ENCODE measurements around the gene NADK. TPM values are rescaled to one million over a fixed set of nuclear protein-coding genes. Genes with fewer than 3 reads are reported as not detected.
A peak's percentile ranks its signal among the peaks of the same experiment; 100 is the strongest.

Gene NADK
- total RNA-seq, 2 donors from 2014 or later, result 26.5 to 51.5 TPM

DNA sequence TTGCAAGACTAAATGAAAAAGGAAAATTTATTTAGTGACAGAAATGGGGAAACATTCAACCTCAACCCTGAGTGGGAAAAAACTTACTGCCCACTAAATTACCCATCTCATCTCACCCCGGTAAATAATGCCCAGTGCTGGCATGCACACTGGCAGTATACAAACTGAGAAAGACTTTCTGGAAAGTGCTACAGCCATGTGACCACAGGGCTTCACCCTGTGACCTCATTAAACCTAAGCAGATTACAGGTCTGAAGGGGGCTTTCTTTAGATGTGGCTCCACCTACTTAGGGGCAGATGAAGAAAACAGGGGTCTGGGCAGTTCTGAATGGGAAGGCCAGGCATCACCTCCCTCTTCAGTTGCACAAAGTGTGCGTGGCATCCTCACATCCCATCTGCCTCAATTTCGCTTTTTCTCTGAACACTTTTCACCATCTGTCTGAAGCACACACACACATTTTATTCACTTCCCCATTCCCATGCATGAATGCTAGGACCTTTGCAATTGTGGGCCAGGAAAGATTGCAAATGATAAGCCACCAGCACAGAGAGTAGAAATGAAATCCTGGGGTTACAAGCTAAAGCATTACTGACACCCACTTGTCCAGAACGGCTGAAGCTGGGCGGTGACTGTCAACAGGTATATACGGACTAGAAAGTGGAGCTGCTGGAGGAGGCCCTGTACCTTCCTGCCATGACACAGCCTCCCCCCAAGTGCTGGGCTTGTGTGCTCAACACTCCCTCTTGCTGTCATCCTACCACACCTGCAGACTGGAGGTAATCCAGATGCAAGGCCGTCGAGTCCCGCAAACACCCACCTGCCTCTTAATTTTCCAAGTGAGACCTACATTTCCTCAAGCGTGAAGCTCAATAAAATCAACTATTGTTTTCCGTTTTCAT lies 2.7 kb downstream of the NADK start:
- peaks cover 18% of the 10 kb centered on the region for H3K36me3 ChIP-seq
- H3K9me3 ChIP-seq, result peaks cover 4 to 9% of the 10 kb centered on the region in 2 donors
- peak overlapping the region; percentile 95 for H3K27ac ChIP-seq
- H3K4me3 ChIP-seq, result no peak overlapping the region
- peaks cover 0 to 52% of the 10 kb centered on the region in 2 donors for H3K4me1 ChIP-seq
- H3K27me3 ChIP-seq, result no peaks in the 10 kb centered on the region
- TF ChIP-seq, protein P1, sequence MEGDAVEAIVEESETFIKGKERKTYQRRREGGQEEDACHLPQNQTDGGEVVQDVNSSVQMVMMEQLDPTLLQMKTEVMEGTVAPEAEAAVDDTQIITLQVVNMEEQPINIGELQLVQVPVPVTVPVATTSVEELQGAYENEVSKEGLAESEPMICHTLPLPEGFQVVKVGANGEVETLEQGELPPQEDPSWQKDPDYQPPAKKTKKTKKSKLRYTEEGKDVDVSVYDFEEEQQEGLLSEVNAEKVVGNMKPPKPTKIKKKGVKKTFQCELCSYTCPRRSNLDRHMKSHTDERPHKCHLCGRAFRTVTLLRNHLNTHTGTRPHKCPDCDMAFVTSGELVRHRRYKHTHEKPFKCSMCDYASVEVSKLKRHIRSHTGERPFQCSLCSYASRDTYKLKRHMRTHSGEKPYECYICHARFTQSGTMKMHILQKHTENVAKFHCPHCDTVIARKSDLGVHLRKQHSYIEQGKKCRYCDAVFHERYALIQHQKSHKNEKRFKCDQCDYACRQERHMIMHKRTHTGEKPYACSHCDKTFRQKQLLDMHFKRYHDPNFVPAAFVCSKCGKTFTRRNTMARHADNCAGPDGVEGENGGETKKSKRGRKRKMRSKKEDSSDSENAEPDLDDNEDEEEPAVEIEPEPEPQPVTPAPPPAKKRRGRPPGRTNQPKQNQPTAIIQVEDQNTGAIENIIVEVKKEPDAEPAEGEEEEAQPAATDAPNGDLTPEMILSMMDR (IDR thresholded peaks at IDR 0.05), result no peak
- no peak for DNase-seq (ENCODE audit: low spot score)

DNA sequence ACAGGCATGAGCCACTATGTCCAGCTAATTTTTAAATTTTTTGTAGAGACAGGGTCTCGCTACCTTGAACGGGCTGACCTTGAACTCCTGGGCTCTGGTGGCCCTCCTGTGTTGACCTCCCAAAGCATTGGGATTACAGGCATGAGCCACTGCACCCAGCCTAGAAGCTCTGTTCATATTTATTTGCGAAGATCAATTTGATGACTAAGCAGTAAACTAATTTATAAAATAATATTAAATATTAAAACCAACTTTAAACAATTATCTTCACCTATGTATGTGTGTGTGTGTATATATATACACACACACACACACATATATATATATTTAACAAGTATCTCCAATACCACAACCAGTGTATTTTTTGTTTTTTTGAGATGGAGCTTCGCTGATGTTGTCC lies 4.4 kb downstream of the NADK start:
- DNase-seq (ENCODE audit: low spot score), result no peak
- Histone ChIP-seq H3K9me3 (peaks cover 4 to 17% of the 10 kb centered on the region in 2 donors), H3K4me3 (no peak overlapping the region), H3K27ac (no peak overlapping the region), H3K36me3 (peaks cover 24% of the 10 kb centered on the region), H3K4me1 (peaks cover 0 to 38% of the 10 kb centered on the region in 2 donors), H3K27me3 (no peaks in the 10 kb centered on the region)
- TF ChIP-seq, protein P1 (IDR thresholded peaks at IDR 0.05), result no peak

DNA sequence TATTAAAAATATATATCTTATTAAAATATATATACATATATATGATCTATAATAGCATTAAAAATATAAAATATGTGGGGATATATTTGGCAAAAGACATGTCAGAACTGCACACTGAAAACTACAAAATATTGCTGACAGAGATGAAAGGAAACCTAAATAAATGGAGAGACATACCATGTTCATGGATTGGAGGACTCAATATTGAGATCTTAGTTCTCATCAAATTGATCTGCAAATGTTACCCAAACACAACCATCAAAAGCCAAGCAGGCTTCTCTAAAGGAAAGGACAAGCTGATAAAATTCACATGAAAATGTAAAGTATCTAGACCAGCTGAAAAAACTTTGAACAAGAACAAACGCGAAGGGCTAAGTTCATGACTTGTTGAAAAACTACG lies 7.2 kb downstream of the NADK start:
- H3K27me3 ChIP-seq, result no peaks in the 10 kb centered on the region
- peaks cover 24% of the 10 kb centered on the region for H3K36me3 ChIP-seq
- H3K4me3 ChIP-seq, result no peak overlapping the region

DNA sequence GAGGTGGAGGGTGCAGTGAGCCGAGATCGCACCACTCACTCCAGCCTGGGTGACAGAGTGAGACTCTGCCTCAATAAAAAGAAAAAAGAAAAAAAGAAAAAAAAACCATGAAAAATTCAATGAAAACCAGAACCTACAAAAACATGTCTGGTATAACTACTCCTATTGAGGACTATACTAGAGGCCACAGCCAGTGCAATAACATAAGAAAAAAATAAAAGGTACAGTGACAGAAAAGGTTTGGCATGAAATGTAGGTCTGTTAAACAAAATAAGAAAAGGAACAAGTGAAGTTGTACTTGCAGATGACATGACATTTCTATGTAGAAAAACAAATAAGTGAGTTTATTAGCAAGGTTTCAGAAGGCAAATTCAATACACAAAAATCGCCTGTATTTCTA lies 8.2 kb downstream of the NADK start:
- Histone ChIP-seq H3K4me1 (peaks cover 0 to 7% of the 10 kb centered on the region in 2 donors), H3K27ac (no peak overlapping the region), H3K9me3 (peaks cover 4 to 17% of the 10 kb centered on the region in 2 donors), H3K27me3 (no peaks in the 10 kb centered on the region), H3K36me3 (peaks cover 27% of the 10 kb centered on the region), H3K4me3 (no peak overlapping the region)
- TF ChIP-seq, protein P1 (IDR thresholded peaks at IDR 0.05), result no peak
- no peak for DNase-seq (ENCODE audit: low spot score)

More for the DNA sequence above, 7.2 kb downstream of the NADK start:
- TF ChIP-seq, protein P1 (IDR thresholded peaks at IDR 0.05), result no peak
- H3K9me3 ChIP-seq, result peaks cover 4 to 17% of the 10 kb centered on the region in 2 donors
- DNase-seq (ENCODE audit: low spot score), result no peak
- no peak overlapping the region for H3K27ac ChIP-seq
- H3K4me1 ChIP-seq, result peaks cover 0 to 17% of the 10 kb centered on the region in 2 donors

DNA sequence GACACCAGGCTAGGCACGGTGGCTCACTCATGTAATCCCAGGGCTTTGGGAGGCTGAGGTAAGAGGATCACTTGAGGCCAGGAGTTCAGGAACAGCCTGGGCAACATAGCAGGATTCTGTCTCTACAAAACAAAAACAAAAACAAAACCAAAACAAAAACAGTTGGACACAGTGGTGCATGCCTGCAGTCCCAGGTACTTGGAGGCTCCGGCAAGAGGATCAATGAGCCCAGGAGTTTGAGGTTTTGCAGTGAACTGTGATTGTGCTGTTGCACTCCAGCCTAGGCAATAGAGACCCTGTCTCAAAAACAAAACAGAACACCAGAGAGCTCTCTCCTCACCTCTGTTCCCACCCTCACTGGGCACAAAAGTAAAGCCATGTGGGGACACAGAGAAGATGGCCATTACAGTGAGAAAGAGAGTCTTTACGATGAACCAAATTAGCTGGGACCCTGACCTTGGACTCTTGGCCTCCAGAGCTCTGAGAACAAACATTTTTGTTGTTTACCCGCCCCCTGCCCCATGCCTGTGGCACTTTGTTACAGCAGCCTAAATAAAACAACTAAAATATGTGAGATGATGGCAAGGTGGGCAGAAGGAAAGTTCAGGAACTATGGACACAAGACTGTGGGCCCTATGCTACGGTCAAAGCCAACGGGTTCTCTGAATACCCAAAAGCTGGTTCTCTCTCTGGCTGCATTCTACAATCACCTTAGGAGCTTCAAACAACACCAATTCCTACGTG lies 9.8 kb downstream of the NADK start:
- Histone ChIP-seq H3K27ac (no peak overlapping the region), H3K27me3 (no peaks in the 10 kb centered on the region), H3K9me3 (peaks cover 4 to 17% of the 10 kb centered on the region in 2 donors), H3K36me3 (peaks cover 44% of the 10 kb centered on the region), H3K4me1 (no peaks in the 10 kb centered on the region), H3K4me3 (no peak overlapping the region)
- no peak for DNase-seq (ENCODE audit: low spot score)
- TF ChIP-seq, protein P1 (IDR thresholded peaks at IDR 0.05), result no peak

Data from right atrium auricular region (tissue), 2 donors.